SK-N-SH (cell line): ENCODE measurements around the gene ARRDC2. TPM values are rescaled to one million over a fixed set of nuclear protein-coding genes. Genes with fewer than 3 reads are reported as not detected.

ENCODE experiments used
- CTCF ChIA-PET: fragments of 300-600, 350-600 bp; formaldehyde crosslinking; extraction: SDS; loops from one replicate; lab custom pipeline; 2021; lab: Yijun Ruan, JAX
- POLR2A ChIA-PET: fragments of 350-600 bp; sonication (Branson Sonifier 250); formaldehyde crosslinking; extraction: SDS; loops from one replicate; lab custom pipeline; 2020; ENCODE audit warnings: antibody characterized with exemption, inconsistent platforms; lab: Yijun Ruan, JAX
- DNase-seq: peaks from one replicate; pipeline ENCODE4 v3.0.0; 2012
- H2AFZ ChIP-seq: fragments of 200-600 bp; sonication (generic); 2 replicates; pipeline ENCODE4 v1.8.1; 2016; ENCODE audit warnings: antibody characterized with exemption, mild to moderate bottlenecking, low read depth
- H3F3A ChIP-seq: fragments of 200-600 bp; sonication (generic); replicated peaks from 2 replicates; pipeline ENCODE3; 2016; ENCODE audit warnings: antibody characterized with exemption, mild to moderate bottlenecking; ENCODE audit not compliant: insufficient read depth
- H3K27ac ChIP-seq, 2 experiments: fragments of 200-500 bp in 1 of 2; fragments of 200-600 bp in 1 of 2; sonication (Bioruptor generic) in 1 of 2; sonication (generic), shearing (Covaris generic) in 1 of 2; 2 replicates each; pipeline versions ENCODE4 v1.5.1 to v1.6.1; 2014 to 2016; ENCODE audit warnings: low read depth in 2 of 2, inconsistent platforms in 1 of 2, low read length in 1 of 2, mild to moderate bottlenecking in 1 of 2, mixed read lengths in 1 of 2
- H3K27me3 ChIP-seq: fragments of 200-600 bp; sonication (generic), shearing (Covaris generic); 2 replicates; pipeline ENCODE4 v1.6.1; 2016; ENCODE audit warnings: mixed run types; ENCODE audit not compliant: insufficient read depth
- H3K36me3 ChIP-seq, 2 experiments: fragments of 200-500 bp in 1 of 2; fragments of 200-600 bp in 1 of 2; sonication (Bioruptor generic) in 1 of 2; sonication (generic) in 1 of 2; replicated peaks in 1 of 2; 2 replicates each; pipeline versions ENCODE3 to v1.5.1; 2014 to 2016; ENCODE audit warnings: low read length in 1 of 2, mild to moderate bottlenecking in 1 of 2; ENCODE audit not compliant: insufficient read depth in 2 of 2, control insufficient read depth in 1 of 2
- H3K4me1 ChIP-seq, 2 experiments: fragments of 200-500 bp in 1 of 2; fragments of 200-600 bp in 1 of 2; sonication (Bioruptor generic) in 1 of 2; sonication (generic), shearing (Covaris generic) in 1 of 2; 2 replicates each; pipeline versions ENCODE4 v1.5.1 to v1.6.1; 2014 to 2016; ENCODE audit warnings: low read depth in 1 of 2, low read length in 1 of 2, mixed run types in 1 of 2; ENCODE audit not compliant: insufficient read depth in 2 of 2, control insufficient read depth in 1 of 2
- H3K4me2 ChIP-seq: fragments of 200-600 bp; sonication (generic), shearing (Covaris generic); 2 replicates; pipeline ENCODE4 v1.6.1; 2017; ENCODE audit warnings: mixed run types
- H3K4me3 ChIP-seq, 2 experiments: fragments of 200-500 bp in 1 of 2; fragments of 200-600 bp in 1 of 2; sonication (Bioruptor generic) in 1 of 2; sonication (generic), shearing (Covaris generic) in 1 of 2; 2 replicates each; pipeline versions ENCODE4 v1.5.1 to v1.8.1; 2014 to 2016; ENCODE audit warnings: low read depth in 2 of 2, inconsistent platforms in 1 of 2, low read length in 1 of 2, mild to moderate bottlenecking in 1 of 2, mixed read lengths in 1 of 2, moderate library complexity in 1 of 2
- H3K79me2 ChIP-seq: fragments of 200-600 bp; sonication (generic); 2 replicates; pipeline ENCODE4 v1.8.1; 2017; ENCODE audit warnings: mild to moderate bottlenecking; ENCODE audit not compliant: insufficient read depth
- H3K9ac ChIP-seq: fragments of 200-600 bp; sonication (generic); 2 replicates; pipeline ENCODE4 v1.6.1; 2017; ENCODE audit warnings: mixed run types
- H3K9me2 ChIP-seq: fragments of 200-600 bp; sonication (generic); 2 replicates; pipeline ENCODE4 v1.6.1; 2017; ENCODE audit warnings: mixed run types
- H3K9me3 ChIP-seq: fragments of 200-600 bp; sonication (generic); 2 replicates; pipeline ENCODE4 v1.6.1; 2017; ENCODE audit warnings: mixed run types, mild to moderate bottlenecking, moderate library complexity
- H4K20me1 ChIP-seq: fragments of 200-600 bp; sonication (generic); 2 replicates; pipeline ENCODE4 v1.6.1; 2017; ENCODE audit warnings: mild to moderate bottlenecking, mixed run types; ENCODE audit not compliant: insufficient read depth
- CHD2 ChIP-seq: fragments of 150-350 bp; IDR thresholded peaks from 2 replicates; pipeline ENCODE4 v1.6.1; 2018; ENCODE audit warnings: low read length; ENCODE audit not compliant: partially characterized antibody
- FOSL2 ChIP-seq: IDR thresholded peaks from 2 replicates; pipeline ENCODE4 v1.4.0; 2012; ENCODE audit warnings: low read depth, mild to moderate bottlenecking, moderate library complexity, borderline replicate concordance
- FOXM1 ChIP-seq: IDR thresholded peaks from 2 replicates; pipeline ENCODE4 v1.4.0; 2012; ENCODE audit warnings: low read depth, mild to moderate bottlenecking
- MAX ChIP-seq: IDR thresholded peaks from 2 replicates; pipeline ENCODE4 v1.4.0; 2012; ENCODE audit warnings: low read depth
- MEF2A ChIP-seq: IDR thresholded peaks from 2 replicates; pipeline ENCODE4 v1.4.0; 2012; ENCODE audit warnings: low read depth, borderline replicate concordance
- POLR2AphosphoS5 ChIP-seq: IDR thresholded peaks from 2 replicates; pipeline ENCODE4 v1.6.1; 2012; ENCODE audit warnings: low read depth, low read length
- RCOR1 ChIP-seq: fragments of 150-350 bp; IDR thresholded peaks from 2 replicates; pipeline ENCODE4 v1.6.1; 2017; ENCODE audit warnings: antibody characterized with exemption, low read length
- RFX5 ChIP-seq: IDR thresholded peaks from 2 replicates; pipeline ENCODE4 v1.6.1; 2012; ENCODE audit warnings: mild to moderate bottlenecking, improper control_type of control experiment, low read length
- SIN3A ChIP-seq: IDR thresholded peaks from 2 replicates; pipeline ENCODE4 v1.6.1; 2012; ENCODE audit warnings: low read depth, mild to moderate bottlenecking, low read length, moderate library complexity, borderline replicate concordance
- YY1 ChIP-seq: IDR thresholded peaks from 2 replicates; pipeline ENCODE4 v1.4.0; 2012; ENCODE audit warnings: low read depth, mild to moderate bottlenecking
- WGBS: methylation state at CpG from one replicate; pipeline ENCODE4 v1.1.6; 2017; ENCODE audit warnings: low lambda C conversion rate; 5-methylcytosine and 5-hydroxymethylcytosine counted together
- polyA plus RNA-seq, 3 experiments: library from polyadenylated mRNA; depleted of rRNA; stranded (reverse); fragments of >200 nt; gene quantifications; 2 replicates each; pipeline ENCODE4 v1.2.3, GENCODE V29; 2012
- TF ChIP-seq, protein P1 (sequence below): IDR thresholded peaks from 2 replicates; pipeline ENCODE4 v1.4.0; 2012; ENCODE audit warnings: low read depth, borderline replicate concordance
- TF ChIP-seq, protein P2 (sequence below): fragments of 200-600 bp; sonication (generic); IDR thresholded peaks from 2 replicates; pipeline ENCODE4 v1.6.1; 2017; ENCODE audit warnings: antibody characterized with exemption, mild to moderate bottlenecking, moderate library complexity
- TF ChIP-seq, protein P3 (sequence below): IDR thresholded peaks from 2 replicates; pipeline ENCODE4 v1.6.1; 2012; ENCODE audit warnings: mild to moderate bottlenecking, low read depth, low read length, moderate library complexity

ARRDC2 gene
- polyA plus RNA-seq, 1 of the 3 experiments (the other 2 are of a cell fraction) = 5.5 TPM

DNA sequence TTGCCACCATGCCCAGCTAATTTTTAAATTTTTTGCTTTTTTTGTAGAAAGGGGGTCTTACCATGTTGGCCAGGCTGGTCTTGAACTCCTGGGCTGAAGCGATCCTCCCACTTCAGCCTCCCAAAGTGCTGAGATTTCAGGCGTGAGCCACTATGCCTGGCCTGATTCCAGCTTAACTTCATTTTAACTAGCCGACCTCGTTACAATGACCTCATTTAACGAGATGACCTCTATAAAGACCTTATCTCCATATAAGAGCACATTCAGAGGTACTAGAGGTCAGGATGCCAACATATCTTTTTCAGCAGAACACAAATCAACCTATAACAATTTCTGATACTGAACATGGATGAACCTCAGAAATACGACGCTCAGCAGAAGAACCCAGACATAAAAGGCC, 30.5 kb upstream of the ARRDC2 start:
- ChIA-PET CTCF (interaction anchor here (2.0 to 2.8 kb wide), 2 partner anchors 32 to 39 kb away, joined by 5 to 9 read pairs; no protein-coding TSS in a partner anchor), POLR2A (no interaction called here)
- H3F3A ChIP-seq = peaks cover 3% of the 10 kb centered on the region
- TF ChIP-seq MEF2A (no peak), FOXM1 (no peak), CHD2 (no peak), POLR2AphosphoS5 (no peak), YY1 (no peak), RCOR1 (no peak), RFX5 (no peak), SIN3A (no peak), FOSL2 (no peak), MAX (no peak)
- TF ChIP-seq, protein P1, sequence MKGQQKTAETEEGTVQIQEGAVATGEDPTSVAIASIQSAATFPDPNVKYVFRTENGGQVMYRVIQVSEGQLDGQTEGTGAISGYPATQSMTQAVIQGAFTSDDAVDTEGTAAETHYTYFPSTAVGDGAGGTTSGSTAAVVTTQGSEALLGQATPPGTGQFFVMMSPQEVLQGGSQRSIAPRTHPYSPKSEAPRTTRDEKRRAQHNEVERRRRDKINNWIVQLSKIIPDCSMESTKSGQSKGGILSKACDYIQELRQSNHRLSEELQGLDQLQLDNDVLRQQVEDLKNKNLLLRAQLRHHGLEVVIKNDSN = no peak
- TF ChIP-seq, protein P2, sequence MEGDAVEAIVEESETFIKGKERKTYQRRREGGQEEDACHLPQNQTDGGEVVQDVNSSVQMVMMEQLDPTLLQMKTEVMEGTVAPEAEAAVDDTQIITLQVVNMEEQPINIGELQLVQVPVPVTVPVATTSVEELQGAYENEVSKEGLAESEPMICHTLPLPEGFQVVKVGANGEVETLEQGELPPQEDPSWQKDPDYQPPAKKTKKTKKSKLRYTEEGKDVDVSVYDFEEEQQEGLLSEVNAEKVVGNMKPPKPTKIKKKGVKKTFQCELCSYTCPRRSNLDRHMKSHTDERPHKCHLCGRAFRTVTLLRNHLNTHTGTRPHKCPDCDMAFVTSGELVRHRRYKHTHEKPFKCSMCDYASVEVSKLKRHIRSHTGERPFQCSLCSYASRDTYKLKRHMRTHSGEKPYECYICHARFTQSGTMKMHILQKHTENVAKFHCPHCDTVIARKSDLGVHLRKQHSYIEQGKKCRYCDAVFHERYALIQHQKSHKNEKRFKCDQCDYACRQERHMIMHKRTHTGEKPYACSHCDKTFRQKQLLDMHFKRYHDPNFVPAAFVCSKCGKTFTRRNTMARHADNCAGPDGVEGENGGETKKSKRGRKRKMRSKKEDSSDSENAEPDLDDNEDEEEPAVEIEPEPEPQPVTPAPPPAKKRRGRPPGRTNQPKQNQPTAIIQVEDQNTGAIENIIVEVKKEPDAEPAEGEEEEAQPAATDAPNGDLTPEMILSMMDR = no peak
- TF ChIP-seq, protein P3, sequence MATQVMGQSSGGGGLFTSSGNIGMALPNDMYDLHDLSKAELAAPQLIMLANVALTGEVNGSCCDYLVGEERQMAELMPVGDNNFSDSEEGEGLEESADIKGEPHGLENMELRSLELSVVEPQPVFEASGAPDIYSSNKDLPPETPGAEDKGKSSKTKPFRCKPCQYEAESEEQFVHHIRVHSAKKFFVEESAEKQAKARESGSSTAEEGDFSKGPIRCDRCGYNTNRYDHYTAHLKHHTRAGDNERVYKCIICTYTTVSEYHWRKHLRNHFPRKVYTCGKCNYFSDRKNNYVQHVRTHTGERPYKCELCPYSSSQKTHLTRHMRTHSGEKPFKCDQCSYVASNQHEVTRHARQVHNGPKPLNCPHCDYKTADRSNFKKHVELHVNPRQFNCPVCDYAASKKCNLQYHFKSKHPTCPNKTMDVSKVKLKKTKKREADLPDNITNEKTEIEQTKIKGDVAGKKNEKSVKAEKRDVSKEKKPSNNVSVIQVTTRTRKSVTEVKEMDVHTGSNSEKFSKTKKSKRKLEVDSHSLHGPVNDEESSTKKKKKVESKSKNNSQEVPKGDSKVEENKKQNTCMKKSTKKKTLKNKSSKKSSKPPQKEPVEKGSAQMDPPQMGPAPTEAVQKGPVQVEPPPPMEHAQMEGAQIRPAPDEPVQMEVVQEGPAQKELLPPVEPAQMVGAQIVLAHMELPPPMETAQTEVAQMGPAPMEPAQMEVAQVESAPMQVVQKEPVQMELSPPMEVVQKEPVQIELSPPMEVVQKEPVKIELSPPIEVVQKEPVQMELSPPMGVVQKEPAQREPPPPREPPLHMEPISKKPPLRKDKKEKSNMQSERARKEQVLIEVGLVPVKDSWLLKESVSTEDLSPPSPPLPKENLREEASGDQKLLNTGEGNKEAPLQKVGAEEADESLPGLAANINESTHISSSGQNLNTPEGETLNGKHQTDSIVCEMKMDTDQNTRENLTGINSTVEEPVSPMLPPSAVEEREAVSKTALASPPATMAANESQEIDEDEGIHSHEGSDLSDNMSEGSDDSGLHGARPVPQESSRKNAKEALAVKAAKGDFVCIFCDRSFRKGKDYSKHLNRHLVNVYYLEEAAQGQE = no peak
- no peaks in the 10 kb centered on the region for H3K27me3 ChIP-seq
- H3K27ac ChIP-seq = no peak overlapping the region
- DNase-seq = no peak
- no peak overlapping the region for H3K9ac ChIP-seq
- no peak overlapping the region for H2AFZ ChIP-seq
- WGBS = 85% methylated on average over 7 of the region's 7 CpGs
- no peaks in the 10 kb centered on the region for H3K9me2 ChIP-seq
- no peak overlapping the region for H3K4me2 ChIP-seq
- H3K36me3 ChIP-seq = no peaks in the 10 kb centered on the region
- no peaks in the 10 kb centered on the region for H4K20me1 ChIP-seq
- no peak overlapping the region for H3K4me3 ChIP-seq
- H3K4me1 ChIP-seq = no peaks in the 10 kb centered on the region
- H3K9me3 ChIP-seq = no peaks in the 10 kb centered on the region
- H3K79me2 ChIP-seq = no peaks in the 10 kb centered on the region
